Measurements from ENCODE around the gene RAB8A. TPM values are rescaled to one million over a fixed set of nuclear protein-coding genes. Genes with fewer than 3 reads are reported as not detected.

The RAB8A gene
- total and polyA plus RNA-seq, 2 of the 8 experiments (the other 6 are each of a cell fraction or from before 2014, with no cell fraction given), result 65.8 to 97.0 TPM

DNA sequence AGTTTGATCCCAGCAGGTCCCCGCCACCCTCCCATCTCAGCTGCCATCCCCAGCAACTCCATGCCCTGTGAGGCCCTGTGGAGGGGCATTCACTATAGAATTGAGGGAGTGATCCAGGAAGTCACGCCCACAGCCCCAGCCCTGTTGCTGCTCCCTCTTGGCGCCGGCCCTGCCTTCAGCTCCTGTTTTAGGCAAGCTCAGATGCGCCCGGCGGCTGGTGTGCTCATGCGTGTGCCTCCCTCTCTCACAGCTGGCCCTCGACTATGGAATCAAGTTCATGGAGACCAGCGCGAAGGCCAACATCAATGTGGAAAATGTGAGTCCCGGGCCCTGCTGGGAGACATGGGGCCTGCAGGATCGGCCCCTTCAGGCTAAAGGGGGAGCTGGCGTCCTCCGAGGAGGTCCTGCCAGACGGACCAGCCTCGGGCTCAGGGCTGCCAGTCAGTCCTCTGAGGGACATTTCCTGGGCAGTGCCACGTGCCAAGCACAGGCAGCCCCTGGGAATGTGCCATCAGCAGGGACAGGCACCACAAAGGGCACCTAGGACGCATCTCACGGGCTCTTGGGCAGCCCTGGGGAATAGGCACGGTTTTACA is 16.2 kb downstream of the RAB8A start:
- H3K9me3 ChIP-seq (ENCODE audit: insufficient read depth in 2 of 2, low read depth in 1 of 2, low read length in 1 of 2), result no peaks in the 10 kb centered on the region
- H3K4ac ChIP-seq (replicated peaks; ENCODE audit: insufficient read length, low read depth, low read length), result no peak overlapping the region
- no peak overlapping the region for H3K4me2 ChIP-seq (ENCODE audit: insufficient read depth in 1 of 2, low read depth in 2 of 2, low read length in 2 of 2)
- H3K79me2 ChIP-seq (ENCODE audit: control insufficient read depth in 1 of 2, insufficient read depth in 2 of 2, low read length in 2 of 2), result no peaks in the 10 kb centered on the region
- H2BK20ac ChIP-seq (ENCODE audit: low read length), result no peak overlapping the region
- no peak overlapping the region for H3K27ac ChIP-seq (ENCODE audit: low read depth, low read length)
- no peak overlapping the region for H3K56ac ChIP-seq (replicated peaks; ENCODE audit: insufficient read length, low read depth, low read length)
- peaks cover 3 to 16% of the 10 kb centered on the region in 2 experiments for H4K20me1 ChIP-seq (replicated peaks in 1 of 2; ENCODE audit: control insufficient read depth in 1 of 2, insufficient read depth in 2 of 2, low read length in 2 of 2)
- no peak overlapping the region for H2AFZ ChIP-seq (ENCODE audit: low read length)
- H3K79me1 ChIP-seq (ENCODE audit: low read depth, low read length), result no peaks in the 10 kb centered on the region; the same call in 1 of the 2 replicates
- DNase-seq (ENCODE audit: low read depth in 1 of 2, low spot score in 2 of 2) (no peak), FAIRE-seq (no peak)
- H2BK5ac ChIP-seq (ENCODE audit: low read depth, low read length), result no peak overlapping the region
- H3K27me3 ChIP-seq (replicated peaks in 1 of 4; ENCODE audit: control insufficient read depth in 3 of 4, extremely low read depth in 1 of 4, insufficient read depth in 3 of 4, low read length in 3 of 4), result no peaks in the 10 kb centered on the region
- H3K14ac ChIP-seq (ENCODE audit: insufficient read length), result no peak overlapping the region
- CTCF ChIA-PET (ENCODE audit: partially characterized antibody), result interaction anchor here (0.6 to 0.9 kb wide), 2 partner anchors 17 to 58 kb away, joined by 3 to 4 read pairs; no protein-coding TSS in a partner anchor
- H3K9ac ChIP-seq (replicated peaks in 1 of 4; ENCODE audit: extremely low read depth in 1 of 4, low read depth in 3 of 4, low read length in 3 of 4), result no peak overlapping the region
- H3K4me3 ChIP-seq (ENCODE audit: extremely low read depth in 1 of 4, insufficient read depth in 2 of 4, low read depth in 3 of 4, low read length in 4 of 4), result no peak overlapping the region
- H3K23me2 ChIP-seq (ENCODE audit: low read depth, low read length), result peaks cover 10% of the 10 kb centered on the region; the same call in 1 of the 2 replicates
- H3K36me3 ChIP-seq (ENCODE audit: control insufficient read depth in 2 of 4, insufficient read depth in 4 of 4, low read length in 3 of 4), result peaks cover 25 to 68% (median 55%) of the 10 kb centered on the region in 4 experiments; a peak in 7 of 8 replicates
- H3K23ac ChIP-seq (ENCODE audit: insufficient read length), result no peak overlapping the region
- no peaks in the 10 kb centered on the region for H3K4me1 ChIP-seq (replicated peaks in 1 of 4; ENCODE audit: control insufficient read depth in 3 of 4, insufficient read depth in 4 of 4, low read length in 3 of 4)
- H2BK12ac ChIP-seq (ENCODE audit: low read depth, low read length), result no peak overlapping the region
- no peak overlapping the region for H2AK5ac ChIP-seq (ENCODE audit: low read depth, low read length)
- no peak overlapping the region for H3K18ac ChIP-seq (ENCODE audit: extremely low read depth, low read length)
- WGBS, 2 experiments (ENCODE audit: extremely low coverage in 1 of 2, insufficient coverage in 1 of 2, insufficient read length in 1 of 2, insufficient replicate concordance in 2 of 2, low coverage in 1 of 2, low lambda C conversion rate in 2 of 2, missing lambda C conversion rate in 1 of 2), result 91% methylated on average over 18 of the region's 21 CpGs; no CpG with 5 or more reads in 1 of the 2 experiments
- POLR2A ChIA-PET (ENCODE audit: partially characterized antibody), result interaction anchor here (0.6 to 2.6 kb wide), 5 partner anchors 15 to 52 kb away, joined by 3 to 7 read pairs (median 3); partner anchors contain the start of gene TPM4
- H4K91ac ChIP-seq (replicated peaks; ENCODE audit: insufficient read length, low read length), result no peak overlapping the region
- H2BK15ac ChIP-seq (ENCODE audit: low read length), result no peak overlapping the region
- no peak overlapping the region for H4K8ac ChIP-seq (ENCODE audit: extremely low read depth, insufficient read depth, low read length)
- no peak overlapping the region for H2BK120ac ChIP-seq (replicated peaks; ENCODE audit: low read depth, low read length)
- H4K5ac ChIP-seq (ENCODE audit: insufficient read length, low read depth, low read length), result no peak overlapping the region
- TF ChIP-seq GABPA (IDR thresholded peaks at IDR 0.05; ENCODE audit: borderline replicate concordance, insufficient read depth, low read length) (no peak), EP300 (IDR thresholded peaks at IDR 0.05; ENCODE audit: borderline replicate concordance in 1 of 2, low read depth in 2 of 2, low read length in 2 of 2) (no peak), CHD2 (IDR thresholded peaks at IDR 0.05; ENCODE audit: low read length) (no peak), SP2 (IDR thresholded peaks at IDR 0.05; ENCODE audit: low read length) (no peak), CBX8 (IDR thresholded peaks at IDR 0.05; ENCODE audit: borderline replicate concordance, low read depth, low read length) (no peak), EGR1 (IDR thresholded peaks at IDR 0.05; ENCODE audit: borderline replicate concordance, low read depth, low read length) (no peak), TAF1 (IDR thresholded peaks at IDR 0.05; ENCODE audit: low read depth, low read length) (no peak), HDAC2 (IDR thresholded peaks at IDR 0.05; ENCODE audit: borderline replicate concordance in 1 of 2, low read depth in 2 of 2, low read length in 2 of 2) (no peak), SAP30 (IDR thresholded peaks at IDR 0.05; ENCODE audit: insufficient read depth, insufficient replicate concordance, low read length) (no peak), POLR2AphosphoS5 (IDR thresholded peaks at IDR 0.05; ENCODE audit: low read depth, low read length) (no peak), CBX5 (IDR thresholded peaks at IDR 0.05; ENCODE audit: low read depth, low read length) (no peak), RAD21 (IDR thresholded peaks at IDR 0.05 in 1 of 2, conservative IDR thresholded peaks at IDR 0.05 in 1 of 2; ENCODE audit: low read depth in 2 of 2, low read length in 2 of 2) (no peak)

All from H1 (cell line).